ENCODE measurements around the gene GULP1. TPM values are rescaled to one million over a fixed set of nuclear protein-coding genes. Genes with fewer than 3 reads are reported as not detected.

Gene GULP1
- total RNA-seq, 2 experiments from 2014 or later: not detected

GRCh38 chr2:188571543-188572303, 280.0 kb downstream of the GULP1 start:
- POLR2A ChIA-PET: no interaction called here
- H3K27ac Mint-ChIP-seq: no peak overlapping the region
- H3K9me3 Mint-ChIP-seq: no peaks in the 10 kb centered on the region
- DNase-seq (no peak), ATAC-seq (ENCODE audit: low read depth) (no peak)
- H3K27me3 Mint-ChIP-seq: no peaks in the 10 kb centered on the region
- H3K36me3 Mint-ChIP-seq: no peaks in the 10 kb centered on the region
- H3K4me1 Mint-ChIP-seq: no peaks in the 10 kb centered on the region
- no peak overlapping the region for H3K4me3 Mint-ChIP-seq

GRCh38 chr2:188572592-188572991, 280.9 kb downstream of the GULP1 start:
- H3K4me3 Mint-ChIP-seq: no peak overlapping the region
- no peak for DNase-seq
- H3K36me3 Mint-ChIP-seq: no peaks in the 10 kb centered on the region
- POLR2A ChIA-PET: no interaction called here
- no peaks in the 10 kb centered on the region for H3K27me3 Mint-ChIP-seq
- no peak for ATAC-seq (ENCODE audit: low read depth)
- no peaks in the 10 kb centered on the region for H3K9me3 Mint-ChIP-seq
- H3K4me1 Mint-ChIP-seq: no peaks in the 10 kb centered on the region
- H3K27ac Mint-ChIP-seq: no peak overlapping the region

DNA sequence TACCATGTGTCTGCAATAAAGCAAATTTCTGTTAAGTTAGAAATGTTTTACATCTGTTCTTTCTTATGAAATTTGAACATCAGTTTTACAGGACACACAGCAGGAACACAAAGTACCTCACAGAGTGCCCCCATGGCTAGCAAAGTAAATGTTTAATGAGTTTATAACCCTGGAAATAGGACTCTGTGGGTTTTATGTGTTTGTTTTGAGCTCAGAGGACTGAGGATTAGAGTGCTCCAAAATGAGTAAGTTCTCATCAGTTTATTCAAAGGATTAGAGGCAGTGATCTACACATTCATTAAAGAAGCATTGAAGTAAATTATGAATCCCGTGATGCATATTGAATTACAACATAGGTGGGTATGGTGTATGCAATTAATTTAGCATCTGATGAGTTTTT, 281.8 kb downstream of the GULP1 start:
- DNase-seq: no peak
- Mint-ChIP-seq H3K4me3 (no peak overlapping the region), H3K27ac (no peak overlapping the region), H3K9me3 (no peaks in the 10 kb centered on the region), H3K27me3 (no peaks in the 10 kb centered on the region), H3K4me1 (no peaks in the 10 kb centered on the region), H3K36me3 (no peaks in the 10 kb centered on the region)
- POLR2A ChIA-PET: no interaction called here
- no peak for ATAC-seq (ENCODE audit: low read depth)

- no peak for ATAC-seq (ENCODE audit: low read depth)
- POLR2A ChIA-PET: no interaction called here
- Mint-ChIP-seq H3K4me1 (no peaks in the 10 kb centered on the region), H3K36me3 (no peaks in the 10 kb centered on the region), H3K27me3 (no peaks in the 10 kb centered on the region), H3K27ac (no peak overlapping the region), H3K4me3 (no peak overlapping the region), H3K9me3 (no peaks in the 10 kb centered on the region)
- DNase-seq: no peak
These were observed 284.3 kb downstream of the GULP1 start for GRCh38 chr2:188576006-188576405.

DNA sequence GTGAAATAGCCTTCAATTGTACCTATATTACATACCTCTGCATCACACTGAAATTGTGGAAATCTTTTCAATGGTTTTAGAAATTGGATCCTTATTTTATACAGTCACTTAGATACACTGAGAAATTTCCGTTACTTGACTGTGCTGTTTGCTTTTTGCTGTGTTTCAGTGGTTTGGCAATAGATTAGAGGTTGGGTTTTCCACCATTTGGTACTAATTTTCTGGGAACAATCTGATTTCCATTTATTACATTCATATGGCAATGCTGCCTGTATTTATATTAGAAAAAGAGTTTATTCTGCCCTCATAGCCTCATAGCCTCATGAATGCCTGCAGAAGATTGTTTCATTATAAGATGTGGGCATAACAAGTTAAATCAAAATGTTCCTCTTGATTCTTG, 285.0 kb downstream of the GULP1 start:
- H3K27me3 Mint-ChIP-seq: no peaks in the 10 kb centered on the region
- H3K27ac Mint-ChIP-seq: no peak overlapping the region
- no peak for ATAC-seq (ENCODE audit: low read depth)
- no peak for DNase-seq
- no peaks in the 10 kb centered on the region for H3K36me3 Mint-ChIP-seq
- H3K4me3 Mint-ChIP-seq: no peak overlapping the region
- POLR2A ChIA-PET: no interaction called here
- no peaks in the 10 kb centered on the region for H3K9me3 Mint-ChIP-seq
- H3K4me1 Mint-ChIP-seq: no peaks in the 10 kb centered on the region

DNA sequence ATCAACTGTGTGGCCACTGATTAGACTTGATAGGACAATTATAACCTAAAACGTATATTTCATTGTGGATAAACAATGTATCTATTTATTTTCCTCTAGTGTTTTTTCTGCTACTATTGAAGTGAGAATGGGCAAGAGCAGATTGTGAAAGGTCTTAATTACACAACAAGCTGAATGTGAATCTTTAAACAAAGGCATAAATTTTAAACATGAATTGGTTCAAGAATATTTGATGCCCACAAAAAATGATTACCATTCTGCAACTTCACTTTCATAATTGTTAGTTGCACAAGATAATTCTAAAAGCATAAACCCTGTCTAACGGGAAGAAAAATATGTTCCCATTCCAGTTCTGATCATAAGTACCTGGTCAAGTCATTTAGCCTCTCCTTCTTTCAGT, 285.6 kb downstream of the GULP1 start:
- H3K36me3 Mint-ChIP-seq: no peaks in the 10 kb centered on the region
- POLR2A ChIA-PET: no interaction called here
- DNase-seq: no peak

DNA sequence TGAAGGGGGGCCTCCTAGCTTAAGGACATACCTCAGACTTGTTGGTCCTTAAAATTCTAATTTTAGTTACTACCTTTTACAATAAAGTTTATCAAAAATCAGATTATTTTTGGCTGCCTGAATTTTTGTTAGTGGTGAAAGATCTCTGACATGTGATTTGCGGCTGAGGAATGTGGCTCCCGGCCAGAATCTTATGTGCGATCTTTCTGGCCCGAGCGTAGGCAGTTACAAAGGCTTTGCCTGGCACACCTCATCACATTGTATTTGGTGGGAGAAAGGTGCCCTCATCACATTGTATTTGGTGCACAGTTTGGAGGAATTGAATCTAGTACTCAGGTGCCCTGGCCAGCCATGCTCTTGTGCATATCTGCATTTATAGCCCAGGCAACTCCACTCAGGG, 289.1 kb downstream of the GULP1 start:
- Mint-ChIP-seq H3K36me3 (no peaks in the 10 kb centered on the region), H3K9me3 (no peaks in the 10 kb centered on the region), H3K4me3 (no peak overlapping the region), H3K4me1 (no peaks in the 10 kb centered on the region), H3K27ac (no peak overlapping the region), H3K27me3 (no peaks in the 10 kb centered on the region)
- POLR2A ChIA-PET: no interaction called here
- DNase-seq (no peak), ATAC-seq (ENCODE audit: low read depth) (no peak)

More for the DNA sequence above, 285.6 kb downstream of the GULP1 start:
- ATAC-seq (ENCODE audit: low read depth): no peak
- no peak overlapping the region for H3K27ac Mint-ChIP-seq
- H3K4me1 Mint-ChIP-seq: no peaks in the 10 kb centered on the region
- H3K9me3 Mint-ChIP-seq: no peaks in the 10 kb centered on the region
- no peaks in the 10 kb centered on the region for H3K27me3 Mint-ChIP-seq
- H3K4me3 Mint-ChIP-seq: no peak overlapping the region

DNA sequence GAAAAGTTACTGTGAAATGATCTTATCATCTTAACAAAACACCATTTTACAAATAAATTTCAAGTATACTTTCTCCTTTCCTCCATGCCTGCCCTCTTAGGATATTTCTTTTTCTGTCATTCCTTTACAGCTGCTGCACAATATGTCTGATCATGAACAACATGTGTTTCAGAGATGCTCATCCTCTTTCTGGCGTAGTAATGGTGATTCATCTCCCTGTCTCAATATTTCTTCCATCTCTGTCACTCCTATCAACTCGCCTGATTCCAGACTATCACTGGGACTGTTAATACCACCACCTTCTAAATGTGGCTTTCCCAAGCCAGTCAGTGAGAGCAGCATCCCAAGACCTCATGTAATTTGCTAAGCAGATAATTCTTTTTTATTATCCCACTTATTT, 290.5 kb downstream of the GULP1 start:
- Mint-ChIP-seq H3K36me3 (no peaks in the 10 kb centered on the region), H3K27me3 (no peaks in the 10 kb centered on the region)
- POLR2A ChIA-PET: no interaction called here

GRCh38 chr2:188588235-188588634, 296.6 kb downstream of the GULP1 start:
- Mint-ChIP-seq H3K27me3 (no peaks in the 10 kb centered on the region), H3K4me3 (no peak overlapping the region), H3K27ac (no peak overlapping the region), H3K9me3 (no peaks in the 10 kb centered on the region), H3K36me3 (no peaks in the 10 kb centered on the region), H3K4me1 (no peaks in the 10 kb centered on the region)
- DNase-seq: no peak
- POLR2A ChIA-PET: no interaction called here
- ATAC-seq (ENCODE audit: low read depth): no peak

More for the DNA sequence above, 290.5 kb downstream of the GULP1 start:
- no peak overlapping the region for H3K27ac Mint-ChIP-seq
- no peaks in the 10 kb centered on the region for H3K9me3 Mint-ChIP-seq
- ATAC-seq (ENCODE audit: low read depth) (no peak), DNase-seq (no peak)
- no peak overlapping the region for H3K4me3 Mint-ChIP-seq
- no peaks in the 10 kb centered on the region for H3K4me1 Mint-ChIP-seq

- Mint-ChIP-seq H3K27me3 (no peaks in the 10 kb centered on the region), H3K9me3 (no peaks in the 10 kb centered on the region), H3K4me1 (no peaks in the 10 kb centered on the region), H3K36me3 (no peaks in the 10 kb centered on the region), H3K4me3 (no peak overlapping the region), H3K27ac (no peak overlapping the region)
- ATAC-seq (ENCODE audit: low read depth) (no peak), DNase-seq (no peak)
- POLR2A ChIA-PET: no interaction called here
These were observed 304.4 kb downstream of the GULP1 start for GRCh38 chr2:188596054-188596453.

GRCh38 chr2:188598551-188598950, 306.9 kb downstream of the GULP1 start:
- DNase-seq (no peak), ATAC-seq (ENCODE audit: low read depth) (no peak)
- Mint-ChIP-seq H3K9me3 (no peaks in the 10 kb centered on the region), H3K27me3 (no peaks in the 10 kb centered on the region), H3K27ac (no peak overlapping the region), H3K36me3 (no peaks in the 10 kb centered on the region), H3K4me3 (no peak overlapping the region), H3K4me1 (no peaks in the 10 kb centered on the region)
- POLR2A ChIA-PET: no interaction called here

DNA sequence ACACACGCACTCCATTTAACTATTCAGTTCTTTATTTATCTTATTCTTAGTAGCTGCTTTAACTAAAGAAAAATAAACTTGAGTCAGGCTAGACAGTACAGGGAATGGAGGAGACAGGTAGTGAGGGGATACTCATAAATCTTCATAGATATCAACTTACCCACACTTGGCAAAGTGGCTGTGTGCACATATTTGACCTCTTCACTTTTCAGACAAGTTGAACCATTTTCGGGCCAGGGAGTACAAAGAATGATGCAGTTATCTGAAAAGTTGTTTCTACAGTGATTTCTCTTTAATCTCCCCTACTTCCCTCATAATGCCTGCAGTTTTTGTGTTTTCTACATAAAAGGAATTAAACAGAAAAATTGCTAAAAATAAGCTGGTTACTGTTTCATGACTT, 307.5 kb downstream of the GULP1 start:
- POLR2A ChIA-PET: no interaction called here
- no peak for ATAC-seq (ENCODE audit: low read depth)
- Mint-ChIP-seq H3K36me3 (no peaks in the 10 kb centered on the region), H3K4me1 (no peaks in the 10 kb centered on the region), H3K9me3 (no peaks in the 10 kb centered on the region), H3K27ac (no peak overlapping the region), H3K4me3 (no peak overlapping the region), H3K27me3 (no peaks in the 10 kb centered on the region)
- DNase-seq: no peak

DNA sequence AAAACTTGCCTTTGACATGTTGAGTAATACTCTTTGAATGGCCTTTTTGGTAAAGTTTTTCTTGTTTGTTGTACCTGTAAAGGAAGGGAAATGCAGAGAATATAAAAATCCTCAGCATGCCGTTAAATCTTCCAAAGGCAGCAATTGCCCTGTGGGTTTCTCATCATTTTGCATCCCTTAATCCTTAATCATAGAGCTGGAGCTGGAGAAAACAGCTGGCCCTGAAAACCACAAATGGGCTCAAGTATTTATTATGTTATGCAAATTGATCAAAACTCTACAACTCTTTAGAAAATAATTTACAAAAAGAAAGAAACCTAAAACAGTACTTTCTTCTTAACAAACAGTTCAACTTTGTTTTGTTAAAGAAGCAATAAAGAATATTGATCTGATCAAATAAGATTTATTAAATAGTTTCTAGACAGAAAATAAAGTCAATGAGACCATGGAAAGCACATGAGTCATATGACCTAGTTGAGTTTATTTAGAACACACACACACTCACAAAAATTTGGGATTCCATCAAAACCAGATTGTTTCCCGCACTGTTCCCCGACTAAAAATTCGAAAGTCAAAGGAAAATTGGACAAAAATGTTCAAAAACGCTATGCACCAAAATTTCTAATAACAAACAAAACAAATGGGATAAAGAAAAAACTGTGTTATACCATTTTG, 309.0 kb downstream of the GULP1 start:
- POLR2A ChIA-PET: no interaction called here
- ATAC-seq (ENCODE audit: low read depth) (no peak), DNase-seq (no peak)
- Mint-ChIP-seq H3K27me3 (no peaks in the 10 kb centered on the region), H3K36me3 (no peaks in the 10 kb centered on the region), H3K27ac (no peak overlapping the region), H3K4me1 (no peaks in the 10 kb centered on the region), H3K9me3 (no peaks in the 10 kb centered on the region), H3K4me3 (no peak overlapping the region)

DNA sequence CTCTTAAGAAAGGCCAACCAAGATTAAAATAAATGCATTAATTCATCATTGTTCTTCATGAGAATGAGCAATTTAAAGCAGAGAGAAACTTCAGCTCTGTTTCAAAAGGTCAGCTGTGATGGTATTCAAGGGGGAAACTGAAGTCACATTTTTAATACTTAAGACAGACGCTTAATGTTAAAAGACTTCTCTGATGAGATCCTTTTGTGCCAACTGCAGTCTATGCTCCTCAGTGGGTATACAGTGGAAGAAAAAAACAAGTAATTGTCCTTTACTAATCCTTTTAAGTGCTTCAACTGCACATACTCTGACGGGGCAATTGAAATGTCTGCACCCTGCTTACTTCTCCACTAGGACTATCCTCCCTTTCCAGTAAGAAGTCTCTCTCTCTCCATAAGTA, 309.7 kb downstream of the GULP1 start:
- no peaks in the 10 kb centered on the region for H3K27me3 Mint-ChIP-seq
- H3K36me3 Mint-ChIP-seq: no peaks in the 10 kb centered on the region
- POLR2A ChIA-PET: no interaction called here
- DNase-seq: no peak
- H3K4me3 Mint-ChIP-seq: no peak overlapping the region
- H3K9me3 Mint-ChIP-seq: no peaks in the 10 kb centered on the region
- no peaks in the 10 kb centered on the region for H3K4me1 Mint-ChIP-seq
- H3K27ac Mint-ChIP-seq: no peak overlapping the region
- no peak for ATAC-seq (ENCODE audit: low read depth)

All from activated naive CD8-positive, alpha-beta T cell treated with anti-CD3 and anti-CD28 coated beads, Interleukin-2, amount 10 ng/mL, durations not matched to agents 7 days and 5 days (primary cell).